OCI-LY1 (cell line): Measurements from ENCODE around the gene TYK2.

ENCODE experiments used
- EZH2 ChIP-seq: fragments of 200-600 bp; sonication (generic), shearing (Covaris generic); IDR thresholded peaks from 2 replicates; pipeline ENCODE4 v1.8.0; 2017; ENCODE audit warnings: borderline replicate concordance, mixed run types, mild to moderate bottlenecking, antibody characterized with exemption, low read length, moderate library complexity, mixed read lengths
- TF ChIP-seq, protein P1 (sequence below): fragments of 200-600 bp; sonication (generic), shearing (Covaris generic); IDR thresholded peaks from 2 replicates; pipeline ENCODE4 v1.5.1; 2017; ENCODE audit warnings: mild to moderate bottlenecking, antibody characterized with exemption, low read length, moderate library complexity, mixed read lengths

- TF ChIP-seq, protein P1, sequence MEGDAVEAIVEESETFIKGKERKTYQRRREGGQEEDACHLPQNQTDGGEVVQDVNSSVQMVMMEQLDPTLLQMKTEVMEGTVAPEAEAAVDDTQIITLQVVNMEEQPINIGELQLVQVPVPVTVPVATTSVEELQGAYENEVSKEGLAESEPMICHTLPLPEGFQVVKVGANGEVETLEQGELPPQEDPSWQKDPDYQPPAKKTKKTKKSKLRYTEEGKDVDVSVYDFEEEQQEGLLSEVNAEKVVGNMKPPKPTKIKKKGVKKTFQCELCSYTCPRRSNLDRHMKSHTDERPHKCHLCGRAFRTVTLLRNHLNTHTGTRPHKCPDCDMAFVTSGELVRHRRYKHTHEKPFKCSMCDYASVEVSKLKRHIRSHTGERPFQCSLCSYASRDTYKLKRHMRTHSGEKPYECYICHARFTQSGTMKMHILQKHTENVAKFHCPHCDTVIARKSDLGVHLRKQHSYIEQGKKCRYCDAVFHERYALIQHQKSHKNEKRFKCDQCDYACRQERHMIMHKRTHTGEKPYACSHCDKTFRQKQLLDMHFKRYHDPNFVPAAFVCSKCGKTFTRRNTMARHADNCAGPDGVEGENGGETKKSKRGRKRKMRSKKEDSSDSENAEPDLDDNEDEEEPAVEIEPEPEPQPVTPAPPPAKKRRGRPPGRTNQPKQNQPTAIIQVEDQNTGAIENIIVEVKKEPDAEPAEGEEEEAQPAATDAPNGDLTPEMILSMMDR: no peak
- TF ChIP-seq EZH2: no peak
Observed at GRCh38 chr19:10421240-10422045, 41.1 kb upstream of the TYK2 start.
